Measurements from ENCODE around the gene ZFYVE16. TPM values are rescaled to one million over a fixed set of nuclear protein-coding genes. Genes with fewer than 3 reads are reported as not detected.

ZFYVE16 gene
- total RNA-seq, 1 experiment from 2014 or later = 21.9 TPM

- Histone ChIP-seq H4K8ac (replicated peaks; ENCODE audit: insufficient read length, low read depth, low read length) (no peak overlapping the region), H3K14ac (ENCODE audit: insufficient read depth, low read length) (no peak overlapping the region), H3K9ac (ENCODE audit: extremely low read depth, insufficient read length, low read length) (no peak overlapping the region), H2BK20ac (ENCODE audit: low read depth, low read length, poor library complexity, severe bottlenecking) (no peak overlapping the region), H3K23me2 (ENCODE audit: insufficient read length, low read depth, low read length, poor library complexity, severe bottlenecking) (no peaks in the 10 kb centered on the region), H3K79me2 (ENCODE audit: insufficient read depth, low read length) (no peaks in the 10 kb centered on the region), H3K23ac (ENCODE audit: insufficient read length, low read depth, low read length) (no peak overlapping the region), H2BK12ac (ENCODE audit: insufficient read length, low read depth, low read length) (no peak overlapping the region), H2BK5ac (ENCODE audit: insufficient read length, low read length) (no peak overlapping the region), H3T11ph (ENCODE audit: low read length) (no peak overlapping the region), H3K27ac (ENCODE audit: insufficient read length, low read depth, low read length) (no peak overlapping the region), H3K27me3 (ENCODE audit: insufficient read depth, low read length) (no peaks in the 10 kb centered on the region), H3K79me1 (ENCODE audit: insufficient read depth, low read depth, low read length, poor library complexity, severe bottlenecking) (no peaks in the 10 kb centered on the region), H3K9me3 (ENCODE audit: control insufficient read depth, low read depth, low read length) (no peaks in the 10 kb centered on the region), H4K91ac (ENCODE audit: insufficient read length, low read depth, low read length) (no peak overlapping the region), H2AK5ac (ENCODE audit: insufficient read length, low read length) (no peak overlapping the region), H3K4ac (ENCODE audit: low read depth, low read length) (no peak overlapping the region), H3K56ac (ENCODE audit: insufficient read length, low read depth, low read length) (no peak overlapping the region), H2AFZ (ENCODE audit: low read length) (no peak overlapping the region), H4K20me1 (ENCODE audit: control insufficient read depth, insufficient read depth, insufficient read length) (no peaks in the 10 kb centered on the region), H4K5ac (ENCODE audit: insufficient read length, low read depth, low read length) (no peak overlapping the region), H3K4me2 (ENCODE audit: insufficient read depth, insufficient read length, low read length) (no peak overlapping the region), H3K18ac (ENCODE audit: insufficient read length, low read depth, low read length) (no peak overlapping the region), H3K4me1 (ENCODE audit: insufficient read depth, low read length) (no peaks in the 10 kb centered on the region), H2BK120ac (ENCODE audit: low read depth, low read length, poor library complexity, severe bottlenecking) (no peak overlapping the region), H2BK15ac (ENCODE audit: low read depth, low read length) (no peak overlapping the region)
- no peak for TF ChIP-seq CTCF (conservative IDR thresholded peaks at IDR 0.05)
- no peaks in the 10 kb centered on the region for H3K9me3 Mint-ChIP-seq
- no CpG with 5 or more reads among the region's 2 CpGs for WGBS (ENCODE audit: extremely low coverage, insufficient read length, low lambda C conversion rate)
- no peak for DNase-seq
- H3K4me1 Mint-ChIP-seq = peaks cover 7 to 8% of the 10 kb centered on the region in 2 experiments; a peak in 3 of 4 replicates
- H3K36me3 Mint-ChIP-seq (ENCODE audit: insufficient read depth in 1 of 3, low read depth in 3 of 3) = no peaks in the 10 kb centered on the region
- H3K4me3 Mint-ChIP-seq = no peak overlapping the region
- no peaks in the 10 kb centered on the region for H3K27me3 Mint-ChIP-seq (ENCODE audit: low read depth)
- H3K27ac Mint-ChIP-seq = no peak overlapping the region
Measured at GRCh38 chr5:80502800-80503199, 94.9 kb downstream of the ZFYVE16 start.

Data from H9 (cell line).